Thyroid gland (tissue), 4 donors: Measurements from ENCODE around the gene SUN1.

Source experiments
- CTCF ChIP-seq, 6 experiments: fragments of 200-600 bp in 3 of 6; fragments of 450-650 bp in 3 of 6; sonication (generic) in 3 of 6; IDR thresholded peaks; one replicate each; pipeline ENCODE4 v1.5.1; 2016 to 2019; ENCODE audit warnings: antibody characterized with exemption in 6 of 6, mild to moderate bottlenecking in 2 of 6, inconsistent platforms in 1 of 6, moderate library complexity in 1 of 6
- POLR2A ChIP-seq, 2 donors: fragments of 450-650 bp; IDR thresholded peaks; one replicate each; pipeline ENCODE4 v1.6.1; 2017; ENCODE audit warnings: antibody characterized with exemption in 2 of 2, mild to moderate bottlenecking in 2 of 2, moderate library complexity in 1 of 2

GRCh38 chr7:899806-900205 is 67.5 kb downstream of the SUN1 start:
- no peak for TF ChIP-seq POLR2A (IDR thresholded peaks at IDR 0.05)
- no peak for TF ChIP-seq CTCF (IDR thresholded peaks at IDR 0.05)
